Activated CD4-positive, alpha-beta T cell treated with anti-CD3 and anti-CD28 coated beads for 1 hour (primary cell): ENCODE results near the gene PCBP3.
"Not testable (repeated sequence)": the region's sequence is repeated elsewhere in the genome, so short reads cannot be mapped to it uniquely, and the experiment has no call there.

Source experiments
- DNase-seq: peaks from one replicate; pipeline ENCODE4 v3.0.0-alpha.2; 2020

Gene PCBP3

GRCh38 chr21:45792682-45793383, 149.3 kb downstream of the PCBP3 start:
- DNase-seq: no peak

DNA sequence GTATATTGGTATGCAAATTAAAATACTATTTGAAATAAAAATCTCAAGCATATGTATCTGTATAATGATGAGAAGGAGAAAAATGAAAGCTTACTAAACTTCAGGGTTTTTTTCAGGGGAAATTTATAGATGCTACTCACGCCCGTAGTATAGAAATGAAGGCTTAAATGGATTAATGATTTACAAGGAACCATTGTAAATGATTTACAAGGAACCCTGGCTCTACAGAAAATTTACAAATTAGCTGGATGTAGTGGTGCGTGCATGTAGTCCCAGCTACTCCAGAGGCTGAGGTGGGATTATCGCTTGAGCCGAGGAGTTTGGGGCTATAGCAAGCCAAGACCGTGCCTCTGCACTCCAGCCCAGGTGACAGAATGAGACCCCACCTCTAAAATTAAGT, 150.5 kb downstream of the PCBP3 start:
- DNase-seq: no peak

GRCh38 chr21:45796003-45796402, 152.5 kb downstream of the PCBP3 start:
- DNase-seq: no peak

DNA sequence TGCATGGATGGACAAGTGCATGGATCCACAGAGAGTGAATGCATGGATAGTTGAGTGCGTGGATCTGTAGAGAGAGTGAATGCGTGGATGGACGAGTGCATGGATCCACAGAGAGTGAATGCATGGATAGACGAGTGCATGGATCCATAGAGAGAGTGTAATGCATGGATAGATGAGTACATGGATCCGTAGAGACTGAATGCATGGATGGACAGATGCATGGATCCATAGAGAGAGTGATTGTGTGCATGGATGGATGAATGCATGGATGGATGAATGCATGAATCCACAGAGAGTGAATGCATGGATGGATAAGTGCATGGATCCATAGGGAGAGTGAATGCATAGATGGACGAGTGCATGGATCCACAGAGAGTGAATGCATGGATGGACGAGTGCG, 153.8 kb downstream of the PCBP3 start:
- no peak for DNase-seq

- no peak for DNase-seq
Measured at GRCh38 chr21:45799765-45800338, 156.3 kb downstream of the PCBP3 start.

- no peak for DNase-seq
Measured at GRCh38 chr21:45800339-45801080, 157.0 kb downstream of the PCBP3 start.

DNA sequence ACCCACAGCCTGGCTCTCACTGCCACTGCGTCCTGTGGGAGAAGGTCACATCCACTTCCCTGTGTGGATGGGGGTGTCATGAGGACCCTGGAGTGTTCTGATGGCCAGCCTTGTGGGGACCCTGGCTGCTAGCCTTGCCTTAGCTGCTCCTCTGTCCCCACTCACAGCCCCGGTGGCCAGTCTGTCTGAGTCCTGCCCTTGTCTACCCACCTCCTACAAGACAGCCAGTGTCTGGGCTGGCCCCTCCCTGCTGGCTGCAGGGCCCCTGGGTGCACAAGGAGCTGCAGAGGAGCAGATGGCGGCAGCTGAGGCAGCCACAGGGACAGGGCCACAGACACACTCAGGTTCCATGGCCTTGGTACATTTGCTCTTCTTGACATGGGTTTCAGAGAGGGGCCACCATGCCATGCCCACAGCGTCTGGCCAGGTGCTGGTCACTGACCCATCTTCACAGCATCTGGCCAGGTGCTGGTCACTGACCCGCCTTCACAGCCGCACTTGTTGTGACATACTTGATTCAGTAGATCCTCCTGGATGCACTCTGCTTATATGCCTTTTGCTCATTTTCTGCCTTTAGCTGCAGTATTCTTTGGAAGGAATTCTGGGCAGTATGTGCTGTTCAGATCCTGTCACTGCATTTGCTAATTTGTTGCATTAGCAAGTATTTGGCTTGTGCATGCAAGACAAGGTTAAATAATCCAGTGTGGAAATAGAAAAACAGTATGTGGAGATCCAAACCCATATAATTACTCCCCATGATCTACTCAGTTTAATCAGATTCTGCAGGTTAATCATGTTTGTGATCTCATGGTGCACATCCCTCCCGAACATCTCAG, 157.8 kb downstream of the PCBP3 start:
- DNase-seq: no peak

DNA sequence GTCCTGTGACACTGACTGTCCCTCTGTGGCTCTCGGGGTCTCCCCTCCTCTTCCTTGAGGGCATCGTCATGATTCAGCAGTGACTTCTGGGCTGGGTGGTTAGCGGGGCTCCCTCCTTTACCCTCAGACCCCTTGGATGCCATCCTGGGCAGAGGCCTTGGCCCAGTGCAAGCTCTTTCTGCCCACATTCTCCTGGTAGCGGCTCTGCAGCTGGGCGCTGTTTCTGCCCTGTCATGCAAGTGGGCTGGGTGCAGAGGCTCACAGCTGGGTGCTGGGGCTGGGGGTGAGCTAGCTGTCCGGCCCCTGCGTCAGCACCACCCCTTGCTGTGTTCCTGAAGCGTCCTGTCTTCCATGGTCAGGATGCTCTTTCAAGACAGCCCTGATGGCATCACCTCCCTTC, 158.5 kb downstream of the PCBP3 start:
- DNase-seq: no peak

GRCh38 chr21:45802425-45802824, 158.9 kb downstream of the PCBP3 start:
- DNase-seq: no peak

GRCh38 chr21:45802956-45803617, 159.6 kb downstream of the PCBP3 start:
- no peak for DNase-seq

GRCh38 chr21:45803618-45804340, 160.3 kb downstream of the PCBP3 start:
- no peak for DNase-seq

DNA sequence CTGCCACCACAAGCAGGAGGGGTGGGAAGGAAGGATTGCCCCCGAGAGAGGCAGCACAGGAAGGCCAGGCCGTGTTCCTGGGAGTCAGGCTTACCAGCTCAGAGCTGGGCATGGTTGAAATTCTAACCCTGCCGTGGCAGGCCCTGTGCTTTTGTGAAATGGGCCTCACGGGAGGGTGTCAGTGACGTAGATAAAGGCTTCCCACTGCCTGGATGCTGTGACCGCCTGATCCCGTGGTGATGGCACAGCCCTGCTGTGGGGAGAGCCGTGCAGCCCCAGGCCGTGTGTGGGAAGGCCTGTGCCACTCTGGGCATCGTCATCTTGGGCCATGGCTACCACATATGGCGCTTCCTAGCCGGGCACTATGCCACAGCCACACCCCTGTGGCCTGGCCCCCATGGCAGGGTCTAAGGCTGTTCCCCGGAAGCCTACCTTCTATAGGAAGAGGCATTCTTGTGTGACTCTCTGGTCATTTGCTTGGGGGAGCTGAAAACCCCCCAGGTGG, 161.3 kb downstream of the PCBP3 start:
- DNase-seq: no peak

DNA sequence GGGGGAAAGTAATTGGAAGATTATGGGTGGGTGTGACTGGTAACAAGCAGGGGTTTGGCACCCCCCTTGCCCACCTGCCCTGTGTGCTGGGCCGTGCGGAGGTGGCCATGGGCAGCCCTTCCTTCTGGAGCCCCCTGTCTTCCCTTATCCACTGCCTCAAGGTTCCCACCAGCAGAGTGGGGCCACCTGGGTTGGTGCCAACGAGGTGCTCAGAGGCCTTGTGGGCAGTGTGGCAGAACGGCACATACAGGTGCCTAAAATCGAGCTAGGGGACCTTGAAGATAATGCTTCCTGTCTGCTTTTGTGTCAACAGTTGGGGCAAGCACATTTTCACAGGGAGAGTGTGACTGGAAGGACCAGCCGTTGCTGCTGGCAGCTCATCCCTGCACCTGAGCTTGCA, 161.8 kb downstream of the PCBP3 start:
- no peak for DNase-seq

DNA sequence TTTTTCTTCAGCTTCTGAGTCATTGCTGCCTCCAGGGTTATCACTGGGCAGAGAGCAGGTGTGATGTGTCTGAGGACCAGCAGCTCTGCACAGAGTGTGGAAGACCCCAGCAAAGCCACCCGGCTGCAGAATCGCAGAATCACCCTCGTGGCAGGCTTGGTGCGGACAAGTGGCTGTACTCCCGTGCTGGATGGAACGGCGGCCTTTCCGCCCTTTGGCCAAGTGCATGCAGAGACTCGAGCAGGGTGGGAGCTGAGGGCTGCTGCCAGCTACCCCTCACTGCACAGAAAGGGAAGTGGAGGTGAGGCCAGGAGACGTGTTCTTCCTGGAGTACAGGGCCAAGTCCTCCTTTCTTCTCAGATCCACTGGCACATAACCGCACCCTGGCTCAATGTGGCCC, 162.5 kb downstream of the PCBP3 start:
- no peak for DNase-seq

- DNase-seq: not testable (repeated sequence)
Measured at GRCh38 chr21:45808663-45809062, 165.1 kb downstream of the PCBP3 start.

DNA sequence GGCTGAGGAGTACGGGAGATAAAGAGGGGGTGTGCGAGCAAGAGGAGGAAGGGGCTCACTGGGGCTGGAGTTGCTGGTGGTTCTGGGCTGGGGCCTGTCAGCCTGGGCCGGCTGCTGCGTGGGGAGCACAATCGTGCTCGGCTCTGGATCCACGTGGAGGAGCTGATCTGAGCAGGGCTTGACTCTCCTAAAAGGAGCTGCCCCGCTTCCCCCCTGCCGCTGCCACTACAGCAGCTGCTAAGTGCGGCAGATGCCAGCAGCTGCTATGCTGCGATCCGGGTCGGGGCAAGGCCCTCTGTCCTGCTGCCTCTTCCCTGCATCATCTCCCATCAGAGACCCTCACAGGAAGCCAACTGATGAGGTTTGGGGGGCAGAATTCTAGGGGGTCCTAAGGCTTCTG, 165.9 kb downstream of the PCBP3 start:
- no peak for DNase-seq

DNA sequence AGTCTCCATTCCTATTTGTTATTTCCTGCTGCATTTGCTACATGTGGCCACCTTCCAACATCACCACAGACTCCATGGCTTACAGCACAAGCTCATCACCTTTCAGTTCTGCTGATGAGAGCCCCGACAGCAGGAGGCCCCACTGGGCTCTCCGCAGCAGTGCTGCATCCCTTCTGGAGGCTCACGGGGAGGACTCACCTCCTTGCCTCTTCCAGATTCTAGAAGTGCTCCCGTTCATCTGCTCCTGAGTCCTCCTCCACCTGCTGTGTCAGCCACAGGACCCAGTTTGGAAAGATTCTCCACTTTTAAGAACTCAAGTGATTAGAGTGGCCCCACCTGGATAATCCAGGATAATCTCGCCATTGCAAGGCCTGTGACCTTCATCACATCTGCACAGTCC, 167.6 kb downstream of the PCBP3 start:
- DNase-seq: no peak

- DNase-seq: not testable (repeated sequence)
Measured at GRCh38 chr21:45814210-45814940, 170.8 kb downstream of the PCBP3 start.

- DNase-seq: not testable (repeated sequence)
Measured at GRCh38 chr21:45815781-45816180, 172.3 kb downstream of the PCBP3 start.

DNA sequence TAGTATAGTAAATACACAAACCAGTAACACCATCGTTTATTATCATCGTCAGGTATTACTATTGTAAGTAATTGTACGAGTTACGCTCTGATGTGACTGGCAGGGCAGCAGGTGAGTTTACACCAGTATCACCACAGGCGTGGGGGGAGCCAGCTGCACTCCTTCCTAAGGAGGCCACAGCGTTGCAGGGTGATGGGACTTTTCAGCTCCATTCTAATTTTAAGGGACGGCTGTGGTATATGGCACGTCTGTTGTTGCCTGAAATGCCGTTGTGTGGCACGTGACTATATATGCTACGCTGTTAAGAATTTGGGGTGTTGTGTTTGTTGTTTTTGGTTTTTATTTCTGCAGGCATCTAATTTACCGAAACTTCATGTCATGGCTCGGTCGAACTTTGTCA, 173.3 kb downstream of the PCBP3 start:
- no peak for DNase-seq

- no peak for DNase-seq
Measured at GRCh38 chr21:45817345-45817744, 173.8 kb downstream of the PCBP3 start.
